Measurements from ENCODE around the gene TENT4A. TPM values are rescaled to one million over a fixed set of nuclear protein-coding genes. Genes with fewer than 3 reads are reported as not detected.

TENT4A gene
- total RNA-seq, 2 experiments from 2014 or later = 39.0 to 46.1 TPM

DNA sequence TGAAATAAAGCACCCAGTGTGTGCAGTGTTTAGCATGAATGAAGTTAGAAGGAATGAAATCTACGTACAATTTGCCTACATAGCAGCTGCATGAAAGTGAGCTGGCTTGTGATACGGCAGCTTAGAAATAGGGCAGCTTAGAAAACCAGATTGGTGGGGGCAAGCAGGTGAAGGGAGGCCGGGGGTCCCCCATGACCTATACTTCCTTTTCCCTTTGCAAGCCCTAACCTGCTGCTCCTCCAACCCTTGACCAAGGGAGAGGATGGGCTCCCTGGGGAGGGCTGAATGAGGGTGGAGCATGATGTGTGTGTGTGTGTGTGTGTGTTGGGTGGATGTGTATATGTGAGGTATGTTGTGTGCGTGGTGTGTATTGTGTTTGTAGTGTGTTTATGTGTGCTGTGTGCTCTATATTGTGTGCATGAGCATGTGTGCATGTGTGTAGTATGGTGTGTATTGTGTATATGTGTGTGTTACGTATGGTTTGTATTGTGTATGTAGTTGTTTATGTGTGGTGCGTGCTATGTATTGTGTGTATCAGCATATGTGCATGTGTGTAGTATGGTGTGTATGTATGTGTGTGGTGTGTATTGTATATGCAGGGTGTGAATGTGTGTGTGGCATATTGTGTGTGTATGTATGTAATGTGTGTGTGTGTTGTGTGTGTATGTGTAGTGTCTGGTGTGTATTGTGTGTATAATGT, 72.1 kb downstream of the TENT4A start:
- no peak overlapping the region for H2AFZ ChIP-seq (ENCODE audit: low read length)
- TF ChIP-seq, protein P1, sequence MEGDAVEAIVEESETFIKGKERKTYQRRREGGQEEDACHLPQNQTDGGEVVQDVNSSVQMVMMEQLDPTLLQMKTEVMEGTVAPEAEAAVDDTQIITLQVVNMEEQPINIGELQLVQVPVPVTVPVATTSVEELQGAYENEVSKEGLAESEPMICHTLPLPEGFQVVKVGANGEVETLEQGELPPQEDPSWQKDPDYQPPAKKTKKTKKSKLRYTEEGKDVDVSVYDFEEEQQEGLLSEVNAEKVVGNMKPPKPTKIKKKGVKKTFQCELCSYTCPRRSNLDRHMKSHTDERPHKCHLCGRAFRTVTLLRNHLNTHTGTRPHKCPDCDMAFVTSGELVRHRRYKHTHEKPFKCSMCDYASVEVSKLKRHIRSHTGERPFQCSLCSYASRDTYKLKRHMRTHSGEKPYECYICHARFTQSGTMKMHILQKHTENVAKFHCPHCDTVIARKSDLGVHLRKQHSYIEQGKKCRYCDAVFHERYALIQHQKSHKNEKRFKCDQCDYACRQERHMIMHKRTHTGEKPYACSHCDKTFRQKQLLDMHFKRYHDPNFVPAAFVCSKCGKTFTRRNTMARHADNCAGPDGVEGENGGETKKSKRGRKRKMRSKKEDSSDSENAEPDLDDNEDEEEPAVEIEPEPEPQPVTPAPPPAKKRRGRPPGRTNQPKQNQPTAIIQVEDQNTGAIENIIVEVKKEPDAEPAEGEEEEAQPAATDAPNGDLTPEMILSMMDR (conservative IDR thresholded peaks at IDR 0.05; ENCODE audit: low read length) = no peak
- no peak for TF ChIP-seq EZH2phosphoT487 (IDR thresholded peaks at IDR 0.05; ENCODE audit: borderline replicate concordance, low read depth, low read length)
- intact Hi-C loops (cut with micrococcal nuclease; ENCODE audit: unreplicated experiment) = no loop called here
- H3K4me3 ChIP-seq (ENCODE audit: low read depth, low read length, poor library complexity, severe bottlenecking) = no peak overlapping the region
- no peak overlapping the region for H3K27ac ChIP-seq (ENCODE audit: low read depth, low read length, poor library complexity, severe bottlenecking)
- H3K9me2 ChIP-seq (ENCODE audit: insufficient read depth, low read length) = no peaks in the 10 kb centered on the region
- H4K20me1 ChIP-seq (ENCODE audit: insufficient read depth, low read length) = no peaks in the 10 kb centered on the region
- BruUV-seq (replicated peaks) = no TSS peak
- no peaks in the 10 kb centered on the region for H3K36me3 ChIP-seq (ENCODE audit: insufficient read depth, low read length)
- POLR2A ChIA-PET = no interaction called here
- CTCF ChIA-PET (ENCODE audit: unreplicated experiment) = no interaction called here
- no peak overlapping the region for H3K4me2 ChIP-seq (ENCODE audit: low read length)
- no peak for DNase-seq (ENCODE audit: low spot score)
- H3K79me2 ChIP-seq (ENCODE audit: insufficient read depth, low read depth, low read length) = no peaks in the 10 kb centered on the region
- no peaks in the 10 kb centered on the region for H3K9me3 ChIP-seq (ENCODE audit: low read length)
- no peaks in the 10 kb centered on the region for H3K4me1 ChIP-seq (ENCODE audit: insufficient read depth, low read length, poor library complexity, severe bottlenecking)

- no peak for TF ChIP-seq EZH2phosphoT487 (IDR thresholded peaks at IDR 0.05; ENCODE audit: borderline replicate concordance, low read depth, low read length)
- TF ChIP-seq, protein P1 (conservative IDR thresholded peaks at IDR 0.05; ENCODE audit: low read length) = no peak
- no peak overlapping the region for H3K4me3 ChIP-seq (ENCODE audit: low read depth, low read length, poor library complexity, severe bottlenecking)
- H3K4me2 ChIP-seq (ENCODE audit: low read length) = no peak overlapping the region
- H3K4me1 ChIP-seq (ENCODE audit: insufficient read depth, low read length, poor library complexity, severe bottlenecking) = no peaks in the 10 kb centered on the region
- no peak for DNase-seq (ENCODE audit: low spot score)
- no TSS peak for BruUV-seq (replicated peaks)
- no peaks in the 10 kb centered on the region for H4K20me1 ChIP-seq (ENCODE audit: insufficient read depth, low read length)
- no peaks in the 10 kb centered on the region for H3K9me3 ChIP-seq (ENCODE audit: low read length)
- ChIA-PET POLR2A (no interaction called here), CTCF (ENCODE audit: unreplicated experiment) (no interaction called here)
- no peak overlapping the region for H3K27ac ChIP-seq (ENCODE audit: low read depth, low read length, poor library complexity, severe bottlenecking)
- H2AFZ ChIP-seq (ENCODE audit: low read length) = no peak overlapping the region
- intact Hi-C loops (cut with micrococcal nuclease; ENCODE audit: unreplicated experiment) = no loop called here
- H3K36me3 ChIP-seq (ENCODE audit: insufficient read depth, low read length) = no peaks in the 10 kb centered on the region
- no peaks in the 10 kb centered on the region for H3K79me2 ChIP-seq (ENCODE audit: insufficient read depth, low read depth, low read length)
- H3K9me2 ChIP-seq (ENCODE audit: insufficient read depth, low read length) = no peaks in the 10 kb centered on the region
These were observed 72.6 kb downstream of the TENT4A start for GRCh38 chr5:6785861-6786180.

GRCh38 chr5:6786786-6787495, 73.7 kb downstream of the TENT4A start:
- Histone ChIP-seq H3K36me3 (ENCODE audit: insufficient read depth, low read length) (no peaks in the 10 kb centered on the region), H3K79me2 (ENCODE audit: insufficient read depth, low read depth, low read length) (no peaks in the 10 kb centered on the region), H4K20me1 (ENCODE audit: insufficient read depth, low read length) (no peaks in the 10 kb centered on the region), H2AFZ (ENCODE audit: low read length) (no peak overlapping the region), H3K4me3 (ENCODE audit: low read depth, low read length, poor library complexity, severe bottlenecking) (no peak overlapping the region), H3K9me2 (ENCODE audit: insufficient read depth, low read length) (no peaks in the 10 kb centered on the region), H3K27ac (ENCODE audit: low read depth, low read length, poor library complexity, severe bottlenecking) (no peak overlapping the region), H3K4me2 (ENCODE audit: low read length) (no peak overlapping the region), H3K4me1 (ENCODE audit: insufficient read depth, low read length, poor library complexity, severe bottlenecking) (no peaks in the 10 kb centered on the region), H3K9me3 (ENCODE audit: low read length) (no peaks in the 10 kb centered on the region)
- DNase-seq (ENCODE audit: low spot score) = no peak
- no peak for TF ChIP-seq EZH2phosphoT487 (IDR thresholded peaks at IDR 0.05; ENCODE audit: borderline replicate concordance, low read depth, low read length)
- TF ChIP-seq, protein P1 (conservative IDR thresholded peaks at IDR 0.05; ENCODE audit: low read length) = no peak
- ChIA-PET CTCF (ENCODE audit: unreplicated experiment) (interaction anchor here (0.6 kb wide), 1 partner anchor 16 kb away, joined by 3 read pairs; no protein-coding TSS in a partner anchor), POLR2A (no interaction called here)
- BruUV-seq (replicated peaks) = no TSS peak
- intact Hi-C loops (cut with micrococcal nuclease; ENCODE audit: unreplicated experiment) = no loop called here
